Measurements from ENCODE around the gene MOB3B.

DNA sequence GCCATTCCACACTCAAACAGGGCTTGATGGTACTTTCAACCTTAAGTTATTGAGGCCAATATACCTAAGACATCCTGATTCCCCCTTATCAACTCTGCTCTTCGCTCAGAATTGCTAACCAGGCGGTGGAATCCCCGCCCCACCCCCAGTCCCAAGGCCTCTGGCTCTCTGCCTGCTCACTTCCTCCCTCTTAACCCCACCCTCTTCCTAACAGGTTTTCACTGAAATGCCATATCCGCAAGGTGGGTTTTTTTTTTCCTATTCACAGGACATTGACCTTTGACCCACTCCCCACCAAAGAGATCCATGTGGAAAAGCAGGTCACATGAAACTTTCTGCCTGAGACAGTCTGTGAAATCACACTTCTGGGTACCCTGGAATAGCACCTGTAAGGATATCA is 72.2 kb downstream of the MOB3B start:
- TF ChIP-seq TAF1 (IDR thresholded peaks at IDR 0.05; ENCODE audit: borderline replicate concordance, insufficient read depth, low read length) (no peak), POLR2AphosphoS5 (IDR thresholded peaks at IDR 0.05; ENCODE audit: low read depth, low read length) (no peak), SIN3A (IDR thresholded peaks at IDR 0.05; ENCODE audit: borderline replicate concordance, insufficient read depth, low read length) (no peak)

All from PFSK-1 (cell line).